NCI-H510A (cell line): ENCODE measurements around the gene NOP16.

Source experiments
- DNase-seq: peaks from one replicate; lab custom pipeline; 2025; lab: John Stamatoyannopoulos, UW

The NOP16 gene

GRCh38 chr5:176356179-176356566 lies 32.2 kb downstream of the NOP16 start:
- no peak for DNase-seq

- DNase-seq: peak; percentile 36
These were observed 32.8 kb downstream of the NOP16 start for GRCh38 chr5:176355400-176356178.

- no peak for DNase-seq
These were observed 34.9 kb downstream of the NOP16 start for GRCh38 chr5:176353533-176353932.

GRCh38 chr5:176352116-176352878 lies 36.1 kb downstream of the NOP16 start:
- DNase-seq: no peak

GRCh38 chr5:176350416-176350815 lies 38.0 kb downstream of the NOP16 start:
- DNase-seq: no peak

GRCh38 chr5:176342766-176343458 lies 45.5 kb downstream of the NOP16 start:
- no peak for DNase-seq

- no peak for DNase-seq
These were observed 46.3 kb downstream of the NOP16 start for GRCh38 chr5:176342158-176342483.

GRCh38 chr5:176341325-176342157 lies 46.9 kb downstream of the NOP16 start:
- no peak for DNase-seq

GRCh38 chr5:176339304-176339703 lies 49.1 kb downstream of the NOP16 start:
- DNase-seq: no peak

- no peak for DNase-seq
These were observed 50.5 kb downstream of the NOP16 start for GRCh38 chr5:176337913-176338312.

- DNase-seq: no peak
These were observed 54.2 kb downstream of the NOP16 start for GRCh38 chr5:176334031-176334770.
